ENCODE data around the gene SEC11C.
"Not testable (repeated sequence)": the region's sequence is repeated elsewhere in the genome, so short reads cannot be mapped to it uniquely, and the experiment has no call there.

SEC11C gene

GRCh38 chr18:59139615-59140301, at the start of gene SEC11C:
Gene SEC11C (plus strand): TSS chr18:59139884. CDS start chr18:59139949, 65 bp downstream.
- in situ Hi-C loops (cut with MboI; ENCODE audit: low sequenced_read_pairs) = no loop called here

GRCh38 chr18:59090966-59091603, 48.6 kb upstream of the SEC11C start:
- in situ Hi-C loops (cut with MboI; ENCODE audit: low sequenced_read_pairs) = no loop called here

GRCh38 chr18:59093668-59094067, 46.0 kb upstream of the SEC11C start:
- in situ Hi-C loops (cut with MboI; ENCODE audit: low sequenced_read_pairs) = no loop called here

- in situ Hi-C loops (cut with MboI; ENCODE audit: low sequenced_read_pairs) = no loop called here
These were observed 45.1 kb upstream of the SEC11C start for GRCh38 chr18:59094569-59094968.

- in situ Hi-C loops (cut with MboI; ENCODE audit: low sequenced_read_pairs) = no loop called here
These were observed 43.4 kb upstream of the SEC11C start for GRCh38 chr18:59096098-59096789.

- in situ Hi-C loops (cut with MboI; ENCODE audit: low sequenced_read_pairs) = no loop called here
These were observed 37.8 kb upstream of the SEC11C start for GRCh38 chr18:59101830-59102414.

- in situ Hi-C loops (cut with MboI; ENCODE audit: low sequenced_read_pairs) = no loop called here
These were observed 30.3 kb upstream of the SEC11C start for GRCh38 chr18:59109375-59109774.

- in situ Hi-C loops (cut with MboI; ENCODE audit: low sequenced_read_pairs) = no loop called here
These were observed 25.5 kb upstream of the SEC11C start for GRCh38 chr18:59114160-59114559.

- in situ Hi-C loops (cut with MboI; ENCODE audit: low sequenced_read_pairs) = no loop called here
These were observed 15.9 kb upstream of the SEC11C start for GRCh38 chr18:59123588-59124369.

- in situ Hi-C loops (cut with MboI; ENCODE audit: low sequenced_read_pairs) = no loop called here
These were observed 15.3 kb upstream of the SEC11C start for GRCh38 chr18:59124370-59124704.

GRCh38 chr18:59127047-59127446, 12.6 kb upstream of the SEC11C start:
- in situ Hi-C loops (cut with MboI; ENCODE audit: low sequenced_read_pairs) = no loop called here

- in situ Hi-C loops (cut with MboI; ENCODE audit: low sequenced_read_pairs) = no loop called here
These were observed 9.6 kb upstream of the SEC11C start for GRCh38 chr18:59129951-59130703.

- in situ Hi-C loops (cut with MboI; ENCODE audit: low sequenced_read_pairs) = no loop called here
These were observed 6.7 kb upstream of the SEC11C start for GRCh38 chr18:59132810-59133465.

GRCh38 chr18:59139291-59139614, 431 bp upstream of the SEC11C start:
- in situ Hi-C loops (cut with MboI; ENCODE audit: low sequenced_read_pairs) = no loop called here

GRCh38 chr18:59140302-59140885, 710 bp downstream of the SEC11C start:
- in situ Hi-C loops (cut with MboI; ENCODE audit: low sequenced_read_pairs) = no loop called here

- in situ Hi-C loops (cut with MboI; ENCODE audit: low sequenced_read_pairs) = no loop called here
These were observed 1.8 kb downstream of the SEC11C start for GRCh38 chr18:59141294-59142068.

- in situ Hi-C loops (cut with MboI; ENCODE audit: low sequenced_read_pairs) = no loop called here
These were observed 2.6 kb downstream of the SEC11C start for GRCh38 chr18:59142274-59142673.

- in situ Hi-C loops (cut with MboI; ENCODE audit: low sequenced_read_pairs) = not testable (repeated sequence)
These were observed 3.2 kb downstream of the SEC11C start for GRCh38 chr18:59142800-59143416.
